Colon (tissue), 2 donors: ENCODE measurements around the gene AQP5.
"Not testable (repeated sequence)": the region's sequence is repeated elsewhere in the genome, so short reads cannot be mapped to it uniquely, and the experiment has no call there.

ENCODE experiments used
- FAIRE-seq: peaks from 2 replicates; lab custom pipeline; 2012; peaks lifted over from hg19 to GRCh38; lab: Jason Lieb, UNC
- donor health status: control.
- donor health status: control.

AQP5 gene

GRCh38 chr12:49980501-49981349, 19.1 kb downstream of the AQP5 start:
- FAIRE-seq = no peak

- FAIRE-seq = no peak
Observed at GRCh38 chr12:49982246-49983087, 20.8 kb downstream of the AQP5 start.

- no peak for FAIRE-seq
Observed at GRCh38 chr12:49983892-49984291, 22.2 kb downstream of the AQP5 start.

GRCh38 chr12:49984476-49985359, 23.0 kb downstream of the AQP5 start:
- FAIRE-seq = no peak

- FAIRE-seq = no peak
Observed at GRCh38 chr12:49985981-49986380, 24.3 kb downstream of the AQP5 start.

GRCh38 chr12:49986476-49986875, 24.8 kb downstream of the AQP5 start:
- FAIRE-seq = not testable (repeated sequence)

- FAIRE-seq = no peak
Observed at GRCh38 chr12:49987625-49988303, 26.1 kb downstream of the AQP5 start.

GRCh38 chr12:49989400-49989799, 27.7 kb downstream of the AQP5 start:
- FAIRE-seq = not testable (repeated sequence)

GRCh38 chr12:49990273-49990672, 28.6 kb downstream of the AQP5 start:
- no peak for FAIRE-seq

- FAIRE-seq = no peak
Observed at GRCh38 chr12:49998453-49998852, 36.8 kb downstream of the AQP5 start.

- no peak for FAIRE-seq
Observed at GRCh38 chr12:50003595-50003994, 41.9 kb downstream of the AQP5 start.

GRCh38 chr12:50004696-50005095, 43.0 kb downstream of the AQP5 start:
- FAIRE-seq = no peak

GRCh38 chr12:50005175-50005574, 43.5 kb downstream of the AQP5 start:
- no peak for FAIRE-seq

- FAIRE-seq = no peak
Observed at GRCh38 chr12:50006280-50006679, 44.6 kb downstream of the AQP5 start.

GRCh38 chr12:50006754-50007442, 45.2 kb downstream of the AQP5 start:
- FAIRE-seq = no peak

GRCh38 chr12:50013361-50014147, 51.9 kb downstream of the AQP5 start:
- FAIRE-seq = no peak

- no peak for FAIRE-seq
Observed at GRCh38 chr12:50014342-50014741, 52.7 kb downstream of the AQP5 start.
